NCI-H345 (cell line): ENCODE measurements around the gene FRMD3.
"Not testable (repeated sequence)": the region's sequence is repeated elsewhere in the genome, so short reads cannot be mapped to it uniquely, and the experiment has no call there.

ENCODE experiments used
- DNase-seq: peaks from one replicate; lab custom pipeline; 2025; lab: John Stamatoyannopoulos, UW

Gene FRMD3

DNA sequence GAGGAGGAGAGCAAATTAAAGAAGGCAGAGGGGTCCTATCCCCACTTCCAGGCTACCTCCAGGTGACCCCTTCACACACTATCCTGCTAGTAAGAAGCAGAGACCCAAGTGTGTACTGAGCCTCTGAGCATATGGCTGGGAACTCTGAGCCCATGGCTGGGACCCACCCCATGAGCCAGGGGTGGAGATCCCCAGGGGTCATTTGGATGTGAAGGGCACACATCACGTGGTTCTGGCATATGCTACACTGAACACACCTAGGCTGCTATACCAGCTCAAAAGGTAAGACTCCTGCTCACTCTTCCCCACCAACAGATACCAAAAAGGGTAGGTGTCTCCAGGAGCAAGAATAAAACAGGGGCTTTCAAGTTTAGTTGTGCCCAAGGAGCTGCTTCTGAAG lies 149.9 kb downstream of the FRMD3 start:
- DNase-seq = no peak

DNA sequence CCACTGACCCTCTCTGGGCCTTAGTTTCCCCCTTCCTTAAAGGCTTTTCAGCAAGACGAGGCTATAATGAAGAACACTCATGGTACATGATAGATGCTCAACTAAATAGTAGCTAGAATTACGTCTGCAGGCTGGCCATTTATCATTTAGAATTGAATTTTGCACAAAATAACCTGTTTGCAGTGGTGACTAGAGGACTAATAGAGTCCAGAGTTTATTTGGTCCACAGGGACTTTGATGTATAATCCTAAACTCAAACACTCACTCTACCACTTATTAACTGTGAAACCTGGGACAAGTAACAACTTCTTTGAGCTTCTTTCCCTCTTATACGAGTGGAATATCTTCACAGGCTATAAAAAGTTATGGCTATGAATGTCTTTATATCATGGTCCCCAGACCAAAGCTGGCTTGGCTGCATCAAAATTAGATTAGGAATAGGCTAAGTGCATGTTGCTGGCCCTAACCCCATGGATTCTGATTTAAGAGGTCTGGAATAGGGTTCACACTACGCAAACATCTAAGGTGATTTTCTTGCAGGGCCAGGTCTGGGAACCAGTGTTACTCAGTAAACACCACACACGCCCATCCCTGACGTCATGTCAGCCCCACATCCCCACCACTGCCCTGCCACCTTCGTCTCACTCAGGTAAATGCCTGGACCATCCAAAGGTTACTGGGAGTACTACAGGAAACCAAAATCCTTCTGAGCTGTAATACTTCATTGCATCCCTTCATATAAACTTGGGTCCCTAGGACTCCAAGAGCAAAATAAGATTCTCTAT lies 150.6 kb downstream of the FRMD3 start:
- no peak for DNase-seq

DNA sequence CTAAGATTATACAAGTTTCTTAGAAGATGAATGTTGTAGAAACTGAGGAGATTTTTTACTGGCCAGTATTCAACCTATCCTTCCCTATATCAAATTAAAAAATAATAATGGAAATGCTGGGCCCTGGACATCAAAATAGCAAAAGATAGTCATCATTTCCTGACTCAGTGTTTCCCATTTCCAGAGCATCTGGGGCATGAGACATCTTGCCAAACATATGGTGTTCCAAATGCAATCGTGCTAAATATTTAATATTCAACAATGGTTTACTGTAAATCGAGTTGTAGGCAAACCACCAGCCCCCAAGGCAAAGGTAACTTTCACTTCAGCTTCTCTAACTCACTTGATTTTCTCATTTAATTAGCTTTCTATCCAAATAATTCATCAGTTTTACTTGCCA lies 152.9 kb downstream of the FRMD3 start:
- DNase-seq = no peak

DNA sequence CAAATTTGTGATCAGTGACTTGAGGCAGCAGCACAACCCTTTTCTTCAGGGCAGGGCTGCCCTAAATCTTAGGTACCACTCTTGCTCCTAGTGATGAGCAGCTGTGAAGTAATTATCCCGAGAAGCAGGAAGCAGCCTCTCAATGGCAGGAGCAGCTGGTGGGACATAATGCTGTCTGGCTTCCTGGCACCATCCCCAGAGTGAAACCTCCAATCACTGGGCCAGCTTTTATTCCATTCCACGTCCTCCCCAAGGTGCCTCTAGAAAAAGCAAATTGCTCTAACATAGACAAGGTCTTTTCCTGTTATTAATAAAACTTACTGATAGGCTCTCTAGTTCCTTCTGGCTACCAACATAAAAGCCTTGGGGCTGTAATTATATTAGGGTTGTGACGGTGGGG lies 154.0 kb downstream of the FRMD3 start:
- peak; percentile 61 for DNase-seq

DNA sequence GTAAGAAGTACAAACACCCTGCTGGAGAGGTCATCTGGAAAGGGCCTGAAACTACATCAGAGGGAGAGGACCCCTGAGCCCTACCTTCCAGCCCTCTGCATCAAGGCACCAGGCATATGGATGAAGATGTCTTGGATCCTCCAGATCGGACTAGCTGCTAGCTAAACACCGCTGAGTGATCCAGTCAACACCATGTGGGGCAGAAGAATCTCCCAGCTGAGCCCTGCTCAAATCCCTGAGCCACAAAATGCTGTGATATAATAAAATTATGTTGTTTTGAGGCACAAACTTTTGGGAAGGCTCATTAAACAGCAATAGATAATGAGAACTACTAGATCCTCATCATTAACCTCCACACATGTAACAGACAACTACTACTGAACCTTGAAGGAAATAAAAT lies 155.2 kb downstream of the FRMD3 start:
- no peak for DNase-seq

GRCh38 chr9:83382421-83382820 lies 155.8 kb downstream of the FRMD3 start:
- no peak for DNase-seq

DNA sequence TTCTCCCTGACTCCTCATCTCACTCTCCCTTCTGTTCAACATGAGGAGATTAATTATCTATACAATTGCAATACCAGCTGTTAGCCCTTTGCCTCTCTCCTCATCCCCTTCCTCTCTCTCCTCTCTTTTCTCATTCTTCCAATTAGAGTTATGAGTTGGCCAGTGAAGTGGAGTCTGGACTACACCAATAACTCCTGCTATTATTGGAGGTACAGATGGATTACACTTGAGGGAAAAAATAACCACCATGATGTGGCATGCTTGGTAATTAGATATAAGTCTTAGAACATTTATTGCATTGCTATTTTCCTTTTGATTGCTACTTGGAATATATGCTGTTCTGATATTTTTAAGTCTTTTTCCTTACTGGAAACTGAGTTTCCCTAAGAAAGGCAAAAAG lies 159.2 kb downstream of the FRMD3 start:
- DNase-seq = no peak

- DNase-seq = no peak
Measured at GRCh38 chr9:83372957-83373356, 165.2 kb downstream of the FRMD3 start.

DNA sequence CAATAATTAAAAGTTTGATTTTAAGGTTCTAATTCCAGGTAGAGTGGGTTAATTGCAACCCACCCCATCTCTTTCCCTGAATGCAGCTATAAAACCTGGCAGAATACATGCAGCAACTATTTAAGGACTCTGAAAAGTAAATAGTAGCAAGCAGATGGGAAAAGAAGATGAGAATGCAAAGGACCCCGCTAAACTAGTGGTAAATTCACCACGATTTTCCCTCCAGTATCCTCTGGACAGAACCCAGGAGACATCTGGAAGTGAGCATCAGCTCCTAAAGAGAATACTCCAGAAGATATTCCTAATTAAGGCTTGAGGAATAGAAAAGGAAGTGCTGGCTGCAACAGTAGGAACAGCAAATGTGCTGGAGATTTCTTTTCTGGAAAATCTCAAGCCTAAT lies 170.9 kb downstream of the FRMD3 start:
- no peak for DNase-seq

- no peak for DNase-seq
Measured at GRCh38 chr9:83362341-83362995, 175.7 kb downstream of the FRMD3 start.

DNA sequence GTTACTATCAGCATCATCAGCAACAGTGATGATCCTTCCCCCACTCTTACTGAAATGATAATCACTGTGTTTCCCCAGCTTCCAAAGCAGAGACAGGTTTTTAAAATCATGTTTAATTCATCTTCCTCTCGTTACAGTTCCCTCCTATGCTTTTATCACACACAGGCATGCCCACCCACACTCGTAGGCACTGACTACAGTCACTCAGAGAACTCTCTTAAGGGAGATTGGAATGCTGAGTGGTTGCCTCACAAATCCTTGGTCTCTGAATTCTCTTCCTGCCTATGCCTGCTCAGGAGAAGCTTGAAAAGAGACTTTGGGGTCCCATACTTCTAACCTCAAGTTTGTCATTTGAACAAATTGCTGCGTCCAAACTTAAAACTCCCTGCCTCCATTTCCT lies 179.2 kb downstream of the FRMD3 start:
- no peak for DNase-seq

- DNase-seq = not testable (repeated sequence)
Measured at GRCh38 chr9:83358493-83358892, 179.7 kb downstream of the FRMD3 start.

DNA sequence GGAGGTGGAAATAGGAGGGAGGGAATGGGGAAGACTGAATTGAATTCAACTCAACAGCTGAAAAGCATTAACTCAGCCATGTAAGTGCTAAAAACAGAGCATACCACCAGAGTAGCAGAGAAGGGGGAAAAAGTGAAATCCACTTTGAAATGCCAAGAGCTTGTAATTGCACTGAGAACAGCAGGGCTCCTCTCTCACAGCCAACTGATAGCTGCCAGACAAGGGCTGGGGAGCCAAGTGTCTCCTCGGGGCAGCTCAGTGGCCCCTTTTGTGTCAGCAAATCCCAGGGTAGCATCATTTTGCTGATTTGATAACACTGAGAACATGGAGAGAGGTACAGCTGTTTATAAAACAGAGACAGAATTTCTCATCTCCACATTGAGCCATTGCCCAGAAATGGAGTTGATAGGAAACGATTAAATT lies 182.5 kb downstream of the FRMD3 start:
- DNase-seq = no peak

DNA sequence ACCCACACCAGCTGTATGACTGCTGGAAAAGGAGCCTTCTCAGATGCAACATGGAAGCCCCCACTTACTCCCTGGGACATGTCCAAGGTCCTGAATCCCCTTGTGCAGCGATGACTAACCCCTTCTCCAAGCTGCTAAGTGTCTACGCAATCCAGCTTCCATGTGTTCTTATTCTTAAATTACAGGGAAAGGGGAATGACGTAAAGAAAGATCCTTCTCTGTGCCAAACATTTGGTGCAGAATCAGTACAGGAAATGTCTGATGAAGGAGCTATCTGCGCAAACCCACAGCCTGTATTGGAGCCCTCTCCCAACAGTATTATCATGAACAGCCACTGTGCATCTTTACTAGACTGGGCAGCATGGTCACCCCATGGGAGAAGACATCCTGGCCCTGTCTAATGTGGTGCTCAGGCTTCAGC lies 183.2 kb downstream of the FRMD3 start:
- DNase-seq = no peak

GRCh38 chr9:83349031-83349430 lies 189.2 kb downstream of the FRMD3 start:
- no peak for DNase-seq

DNA sequence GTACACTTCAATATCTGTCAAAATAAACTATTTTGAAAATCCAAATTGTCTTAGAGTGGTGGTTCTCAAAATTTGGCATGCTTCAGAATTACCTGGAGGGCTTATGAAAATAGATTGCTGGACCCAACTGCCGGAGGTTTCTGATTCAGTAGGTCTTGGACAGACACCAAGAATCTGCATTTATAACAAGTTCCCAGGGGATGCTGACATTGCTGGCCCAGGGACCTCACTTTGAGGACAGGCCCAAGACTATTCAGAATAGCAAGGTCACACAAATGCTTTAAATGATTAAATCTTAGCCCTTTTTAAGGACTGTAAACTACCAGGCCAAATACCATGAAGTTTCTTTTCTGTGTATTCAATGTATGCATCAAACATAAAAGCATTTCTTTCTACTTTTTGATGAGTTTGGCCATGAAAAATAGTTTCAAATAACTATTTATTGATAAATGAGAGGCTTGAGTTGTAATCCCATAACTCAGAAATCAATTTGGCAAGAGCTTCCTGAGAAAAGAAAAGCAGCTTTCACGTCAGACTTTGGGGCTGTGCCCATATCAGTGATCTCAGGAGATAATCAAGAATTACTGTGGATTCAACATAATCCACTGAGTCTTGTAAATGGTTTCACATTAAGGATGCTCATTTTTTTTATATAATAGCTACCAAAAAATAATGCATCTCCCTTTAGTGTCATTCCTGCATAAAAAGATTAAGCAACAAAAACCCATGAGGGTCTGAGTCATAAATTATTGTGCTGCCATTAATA lies 191.4 kb downstream of the FRMD3 start:
- no peak for DNase-seq

DNA sequence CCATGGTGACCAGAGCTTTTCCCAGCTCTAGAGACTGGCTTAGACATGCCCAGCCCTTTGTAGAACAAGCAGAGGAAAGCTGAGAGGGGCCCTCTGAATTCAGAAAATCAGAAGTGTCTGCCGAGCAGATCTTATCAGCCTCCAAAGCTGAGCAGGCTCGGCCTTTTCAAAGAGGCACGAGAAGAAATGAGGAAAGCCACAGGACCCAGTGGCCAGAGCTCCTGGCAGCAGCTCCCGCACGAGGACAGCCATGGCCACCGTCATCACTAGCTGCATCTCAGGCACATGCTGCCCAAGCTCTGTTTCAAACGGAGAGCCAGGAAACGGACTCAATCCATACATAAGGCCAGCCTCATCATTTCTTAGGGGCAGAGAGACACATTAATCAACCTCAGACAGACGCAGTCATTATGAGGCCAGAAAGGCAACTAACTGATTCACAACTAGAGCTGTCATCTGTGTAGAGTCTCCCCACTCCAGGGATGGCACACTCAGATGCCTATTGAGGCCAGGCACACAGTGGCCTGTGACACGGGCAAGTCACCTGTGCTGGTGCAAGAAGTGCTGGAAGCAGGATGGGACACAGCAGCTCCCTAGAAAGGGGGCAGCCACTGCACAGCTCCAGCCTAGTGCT lies 194.7 kb downstream of the FRMD3 start:
- DNase-seq = no peak

GRCh38 chr9:83342731-83343130 lies 195.5 kb downstream of the FRMD3 start:
- DNase-seq = no peak

GRCh38 chr9:83342006-83342405 lies 196.2 kb downstream of the FRMD3 start:
- DNase-seq = no peak

GRCh38 chr9:83340451-83340850 lies 197.8 kb downstream of the FRMD3 start:
- no peak for DNase-seq

- DNase-seq = no peak
Measured at GRCh38 chr9:83339435-83339834, 198.8 kb downstream of the FRMD3 start.

DNA sequence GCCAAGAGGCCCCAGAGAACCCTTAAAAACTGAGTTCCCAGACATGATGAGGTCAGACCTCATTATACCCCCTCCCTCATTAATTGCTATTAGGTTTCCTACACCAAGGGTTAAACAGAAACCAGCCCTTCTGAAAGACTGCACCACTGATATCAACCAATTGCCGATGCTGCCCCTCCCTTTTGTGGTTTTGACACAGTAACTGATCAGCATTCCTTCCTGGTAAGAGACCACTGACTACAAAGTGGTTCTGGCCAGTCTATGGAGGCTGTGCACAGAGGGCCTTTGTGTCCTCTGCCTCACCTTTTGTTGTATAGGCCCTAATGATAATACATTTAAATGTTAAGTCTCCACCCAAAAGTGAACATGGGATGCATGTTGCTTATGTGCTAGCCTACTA lies 201.5 kb downstream of the FRMD3 start:
- DNase-seq = no peak

DNA sequence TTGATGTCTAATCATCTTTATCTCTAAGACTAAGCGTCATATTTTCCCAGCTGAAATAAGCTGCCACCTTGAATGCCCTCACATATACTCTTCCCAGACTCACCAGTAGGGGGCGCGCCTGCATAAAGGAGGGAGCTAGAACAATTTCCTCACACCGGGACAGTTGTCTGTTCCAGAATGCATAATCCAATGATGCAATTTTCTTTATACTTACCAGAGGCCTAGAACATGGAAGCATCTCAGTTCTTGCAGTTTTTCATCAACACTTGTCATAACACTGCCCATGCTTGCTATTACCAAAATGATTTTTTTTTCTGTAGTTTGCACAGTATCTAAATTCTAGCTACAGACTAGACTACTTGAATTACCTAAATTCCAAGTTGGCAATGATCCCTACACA lies 203.9 kb downstream of the FRMD3 start:
- DNase-seq = peak; percentile 71
